ENCODE measurements around the gene CPA1.

CPA1 gene

GRCh38 chr7:130425796-130426195 lies 45.5 kb downstream of the CPA1 start:
- DNase-seq (ENCODE audit: low read depth in 2 of 2, low spot score in 1 of 2) = no peak

- no peak for DNase-seq (ENCODE audit: low read depth in 2 of 2, low spot score in 1 of 2)
Measured at GRCh38 chr7:130426564-130426963, 46.3 kb downstream of the CPA1 start.

GRCh38 chr7:130429019-130429418 lies 48.7 kb downstream of the CPA1 start:
- no peak for DNase-seq (ENCODE audit: low read depth in 2 of 2, low spot score in 1 of 2)

DNA sequence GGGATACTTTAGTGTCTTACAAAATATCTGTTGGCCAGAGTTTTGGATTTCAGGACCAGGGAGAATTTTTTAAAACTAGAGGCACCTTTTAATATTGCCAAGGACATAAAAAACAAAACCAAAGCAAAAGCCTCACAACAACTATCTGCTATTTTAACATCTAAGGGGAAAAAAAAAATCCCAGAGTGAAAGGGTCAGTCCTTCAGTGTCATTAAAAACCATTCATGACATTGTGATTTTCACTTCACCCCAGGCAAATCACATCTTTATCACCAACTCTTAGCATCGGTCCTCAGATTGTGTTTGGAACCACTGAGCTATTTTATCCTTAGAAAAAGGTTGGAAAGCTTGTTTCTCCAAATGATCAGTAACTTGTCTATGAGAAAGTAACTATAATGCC lies 49.8 kb downstream of the CPA1 start:
- no peak for DNase-seq (ENCODE audit: low read depth in 2 of 2, low spot score in 1 of 2)

GRCh38 chr7:130430841-130431666 lies 50.8 kb downstream of the CPA1 start:
- no peak for DNase-seq (ENCODE audit: low read depth in 2 of 2, low spot score in 1 of 2)

GRCh38 chr7:130432886-130433285 lies 52.6 kb downstream of the CPA1 start:
- no peak for DNase-seq (ENCODE audit: low read depth in 2 of 2, low spot score in 1 of 2)

- DNase-seq (ENCODE audit: low read depth in 2 of 2, low spot score in 1 of 2) = no peak
Measured at GRCh38 chr7:130433301-130433700, 53.0 kb downstream of the CPA1 start.

DNA sequence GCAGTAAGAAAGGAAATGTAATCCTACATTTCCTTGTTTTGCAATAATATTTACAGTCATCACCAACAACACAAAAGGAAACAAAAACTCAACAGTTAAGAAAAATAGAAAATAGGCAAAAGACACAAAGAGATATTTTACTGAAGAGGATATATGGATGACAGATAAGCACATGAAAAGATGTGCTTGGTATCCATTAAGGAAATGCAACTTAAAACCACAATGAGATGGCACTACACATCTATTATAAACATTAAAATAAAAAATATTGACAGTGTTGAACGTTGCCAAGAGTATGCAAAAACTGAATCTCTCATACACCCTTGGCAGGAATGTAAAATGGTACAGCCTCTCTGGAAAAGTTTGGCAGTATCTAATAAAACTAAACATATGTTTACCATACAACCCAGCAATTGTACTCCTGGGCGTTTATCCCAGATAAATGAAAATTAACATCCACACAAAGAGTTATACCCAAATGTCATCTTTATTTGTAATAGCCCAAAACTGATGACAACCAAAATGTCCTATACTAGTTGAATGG lies 55.1 kb downstream of the CPA1 start:
- DNase-seq (ENCODE audit: low read depth in 2 of 2, low spot score in 1 of 2) = no peak

GRCh38 chr7:130436253-130436652 lies 56.0 kb downstream of the CPA1 start:
- no peak for DNase-seq (ENCODE audit: low read depth in 2 of 2, low spot score in 1 of 2)

Data from stimulated activated CD8-positive, alpha-beta memory T cell treated with anti-CD3 and anti-CD28 coated beads, Interleukin-4, amount 100 ng/mL, for 4 hours (primary cell).